ENCODE results near the gene TMEM121.
"Not testable (repeated sequence)": the region's sequence is repeated elsewhere in the genome, so short reads cannot be mapped to it uniquely, and the experiment has no call there.

Gene TMEM121

DNA sequence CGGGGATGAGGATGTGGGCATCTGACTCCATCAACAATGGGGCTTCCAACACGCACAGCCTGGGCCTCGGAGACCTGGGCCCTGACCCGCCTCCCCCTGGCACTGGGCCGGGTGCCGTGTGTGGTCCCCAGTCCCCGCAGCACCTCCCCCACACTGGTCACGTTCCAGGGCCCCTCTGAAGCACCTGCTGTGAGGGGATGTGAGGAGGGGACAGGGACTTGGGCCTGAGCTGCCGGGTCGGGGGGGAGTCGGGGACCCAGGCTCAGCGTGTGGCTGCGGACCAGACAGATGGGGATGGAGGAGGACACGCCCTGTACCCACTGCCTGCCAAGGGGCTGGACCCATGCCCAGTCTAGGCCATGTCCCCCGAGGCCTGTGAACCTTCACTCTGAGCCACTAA is 45.7 kb downstream of the TMEM121 start:
- not testable (repeated sequence) for DNase-seq

DNA sequence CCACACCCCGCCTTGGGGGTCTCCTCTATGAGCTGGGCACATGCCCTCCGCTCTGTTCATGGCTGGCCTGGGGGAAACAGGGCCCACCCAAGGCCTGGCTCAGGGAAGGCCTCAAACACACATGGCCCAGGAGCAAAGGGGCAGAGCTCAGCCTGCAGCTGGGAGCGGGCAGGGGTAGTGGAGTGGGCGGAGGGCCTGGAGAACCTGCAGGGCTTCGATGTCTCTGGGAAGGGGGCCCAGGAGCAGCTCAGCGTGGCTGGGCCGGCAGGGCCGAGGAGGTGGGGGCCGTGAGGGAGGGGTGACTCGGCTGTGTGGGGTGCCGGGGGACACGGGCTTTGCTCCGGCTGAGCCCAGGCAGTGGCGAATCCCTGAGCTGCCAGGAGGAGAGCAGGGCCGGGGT is 47.5 kb downstream of the TMEM121 start:
- DNase-seq, result not testable (repeated sequence)

DNA sequence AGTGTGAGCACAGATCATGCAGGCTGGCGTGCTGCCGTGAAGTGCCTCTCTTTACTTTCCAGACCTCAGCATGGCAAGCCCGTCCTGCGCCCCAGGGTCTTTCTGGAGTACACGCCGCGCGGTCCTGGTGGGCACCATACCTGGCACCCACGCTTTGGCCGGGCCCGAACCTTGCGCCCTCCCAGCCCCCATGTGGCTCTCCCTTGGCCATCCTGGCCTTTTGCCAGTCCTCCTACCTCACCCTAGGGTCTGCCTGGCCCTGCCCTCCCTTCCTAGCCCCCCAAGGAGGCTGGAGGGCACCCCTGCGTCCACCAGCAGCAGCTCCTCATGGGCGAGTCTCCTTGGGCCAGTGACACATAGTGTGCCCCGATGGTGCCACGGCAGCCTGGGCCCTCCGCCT is 48.0 kb downstream of the TMEM121 start:
- DNase-seq, result not testable (repeated sequence)

DNA sequence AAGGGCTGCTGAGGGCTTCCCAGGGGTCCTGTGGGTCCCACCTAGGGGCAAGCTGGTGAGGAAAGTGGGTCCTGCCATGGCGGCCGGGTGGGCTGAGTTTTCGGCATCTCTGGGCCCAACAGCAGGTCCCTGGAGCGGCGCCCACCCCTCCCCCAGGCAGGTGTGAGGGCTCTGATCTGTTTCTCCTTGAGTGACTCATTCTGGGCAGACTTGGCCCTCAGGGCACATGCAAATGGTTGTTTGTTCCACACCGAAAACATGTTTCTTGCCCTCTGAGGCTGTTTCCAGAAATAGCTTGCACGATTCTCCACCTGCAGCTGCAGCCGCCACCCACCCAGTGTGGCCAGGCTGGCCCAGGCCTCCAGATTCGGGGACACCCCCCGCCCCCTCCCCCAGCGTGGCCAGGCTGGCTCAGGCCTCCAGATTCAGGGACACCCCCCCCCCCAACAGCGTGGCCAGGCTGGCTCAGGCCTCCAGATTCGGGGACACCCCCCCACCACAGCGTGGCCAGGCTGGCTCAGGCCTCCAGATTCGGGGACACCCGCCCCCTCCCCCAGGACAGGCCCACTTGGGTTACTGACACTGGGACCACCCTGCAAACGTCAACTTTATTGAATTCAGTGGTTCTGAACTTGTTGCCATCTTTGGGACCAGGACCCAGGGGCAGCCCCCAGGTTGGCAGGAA is 48.8 kb downstream of the TMEM121 start:
- not testable (repeated sequence) for DNase-seq

DNA sequence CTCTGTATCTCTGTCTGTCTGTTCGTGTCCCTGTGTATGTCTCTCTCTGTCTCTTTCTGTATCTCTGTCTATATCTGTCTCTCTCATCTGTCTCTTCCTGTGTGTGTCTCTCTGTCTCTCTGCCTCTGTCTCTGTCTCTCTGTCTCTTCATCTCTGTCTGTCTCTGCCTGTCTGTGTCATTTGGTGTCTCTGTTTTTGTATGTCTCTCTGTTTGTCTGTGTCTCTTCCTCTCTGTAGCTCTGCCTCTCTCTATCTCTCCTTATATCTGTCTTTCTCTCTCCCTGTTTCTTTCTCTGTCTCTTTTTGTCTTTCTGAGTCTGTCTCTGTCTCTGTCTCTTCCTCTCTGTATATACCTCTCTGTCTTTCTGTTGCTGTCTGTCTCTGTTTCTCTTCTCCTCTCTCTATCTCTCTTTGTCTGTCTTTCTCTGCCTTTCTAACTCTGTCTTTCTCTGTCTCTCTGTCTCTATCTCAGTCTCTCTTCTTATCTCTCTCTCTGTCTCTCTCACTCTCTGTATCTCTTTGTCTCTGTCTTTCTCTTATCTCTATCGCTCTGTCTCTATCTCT is 50.2 kb downstream of the TMEM121 start:
- no peak for DNase-seq

DNA sequence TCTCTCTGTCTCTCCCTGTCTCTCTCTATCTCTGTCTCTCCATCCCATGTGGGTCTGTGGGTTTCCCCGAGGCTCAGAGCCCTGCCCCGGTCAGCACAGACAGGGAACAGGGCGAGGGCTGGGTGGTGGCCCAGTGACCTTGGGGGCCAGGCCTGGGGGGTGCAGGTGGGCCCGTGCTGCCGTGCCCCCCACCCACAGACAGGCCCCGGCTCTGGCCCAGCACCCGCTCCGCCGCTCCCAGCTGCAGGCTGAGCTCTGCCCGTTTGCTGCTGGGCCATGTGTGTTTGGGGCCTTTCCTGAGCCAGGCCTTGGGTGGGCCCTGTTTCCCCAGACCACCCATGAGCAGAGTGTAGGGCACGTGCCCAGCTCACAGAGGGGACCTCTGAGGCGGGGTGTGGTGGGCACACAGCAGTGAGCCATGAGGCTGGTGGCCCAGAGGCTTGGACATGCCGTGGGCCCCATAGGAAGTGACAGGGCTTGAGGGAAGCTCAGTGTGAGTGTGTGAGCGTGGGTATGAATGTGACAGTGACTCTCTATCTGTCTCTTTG is 51.0 kb downstream of the TMEM121 start:
- no peak for DNase-seq

DNA sequence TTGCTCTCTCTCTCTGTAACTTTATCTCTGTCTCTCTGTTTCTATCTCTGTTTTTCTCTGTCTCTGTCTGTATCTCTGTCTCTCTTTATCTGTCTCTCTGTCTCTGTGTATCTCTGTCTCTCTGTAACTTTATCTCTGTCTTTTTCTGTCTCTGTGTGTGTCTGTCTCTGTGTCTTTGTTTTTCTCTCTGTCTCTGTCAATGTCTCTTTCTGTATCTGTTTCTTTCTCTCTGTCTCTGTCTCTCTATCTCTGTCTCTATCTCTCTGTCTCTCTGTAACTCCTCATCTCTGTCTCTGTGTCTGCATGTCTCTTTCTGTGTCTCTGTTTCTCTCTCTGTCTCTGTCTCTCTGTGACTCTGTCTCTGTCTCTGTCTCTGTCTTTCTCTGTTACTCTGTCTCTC is 51.7 kb downstream of the TMEM121 start:
- no peak for DNase-seq

DNA sequence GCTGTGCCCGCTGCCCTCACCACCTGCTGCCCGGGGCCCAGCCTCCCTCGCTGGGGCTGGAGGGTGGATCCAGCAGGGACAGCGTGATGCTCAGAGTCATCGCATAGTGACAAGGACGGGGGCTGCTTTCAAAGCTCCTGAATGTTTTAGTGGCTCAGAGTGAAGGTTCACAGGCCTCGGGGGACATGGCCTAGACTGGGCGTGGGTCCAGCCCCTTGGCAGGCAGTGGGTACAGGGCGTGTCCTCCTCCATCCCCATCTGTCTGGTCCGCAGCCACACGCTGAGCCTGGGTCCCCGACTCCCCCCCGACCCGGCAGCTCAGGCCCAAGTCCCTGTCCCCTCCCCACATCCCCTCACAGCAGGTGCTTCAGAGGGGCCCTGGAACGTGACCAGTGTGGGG is 52.8 kb downstream of the TMEM121 start:
- DNase-seq, result not testable (repeated sequence)
